ENCODE measurements around the gene NFX1. TPM values are rescaled to one million over a fixed set of nuclear protein-coding genes. Genes with fewer than 3 reads are reported as not detected.
"Not testable (repeated sequence)": the region's sequence is repeated elsewhere in the genome, so short reads cannot be mapped to it uniquely, and the experiment has no call there.

Gene NFX1
- total RNA-seq, 1 donor from 2014 or later, result 8.6 TPM

DNA sequence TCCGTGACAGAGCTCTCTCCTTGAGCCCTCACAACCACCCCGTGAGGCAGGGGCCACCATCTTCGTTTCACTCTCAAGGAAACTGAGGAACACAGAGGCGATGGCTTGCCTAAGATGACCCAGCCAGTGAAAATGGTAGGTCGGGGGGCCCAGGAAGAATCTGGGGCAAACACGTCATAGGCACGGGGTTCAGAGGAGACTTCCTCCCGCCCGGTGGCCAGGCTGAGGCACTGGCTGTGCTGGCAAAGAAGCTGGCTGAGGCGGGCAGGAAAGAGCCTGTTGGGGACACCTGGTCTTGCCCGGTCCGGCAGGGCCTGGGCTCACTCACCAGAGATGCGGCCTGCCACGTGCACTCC is 96.3 kb downstream of the NFX1 start:
- DNase-seq (ENCODE audit: low read depth in 2 of 2), result not testable (repeated sequence)

DNA sequence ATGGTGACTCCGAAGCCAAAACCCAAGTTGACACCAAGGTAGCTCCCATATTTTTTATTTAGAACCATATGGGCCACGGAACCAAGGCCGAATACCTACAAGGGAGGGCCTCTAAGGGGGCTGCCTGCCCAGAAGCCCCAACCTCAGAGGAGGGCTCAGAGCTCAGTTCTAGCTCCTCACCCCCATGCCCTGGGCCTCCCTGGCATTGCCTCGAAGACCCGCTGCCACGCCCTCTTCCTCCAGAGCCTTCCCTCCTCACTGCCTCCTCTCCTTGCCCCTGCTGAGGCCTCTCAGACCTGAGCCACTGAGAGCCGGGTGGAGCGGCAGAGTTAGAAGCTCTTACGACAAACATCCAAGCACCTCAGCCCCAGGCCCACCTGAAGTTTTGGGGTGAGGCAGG is 96.7 kb downstream of the NFX1 start:
- DNase-seq (ENCODE audit: low read depth in 2 of 2), result not testable (repeated sequence)

DNA sequence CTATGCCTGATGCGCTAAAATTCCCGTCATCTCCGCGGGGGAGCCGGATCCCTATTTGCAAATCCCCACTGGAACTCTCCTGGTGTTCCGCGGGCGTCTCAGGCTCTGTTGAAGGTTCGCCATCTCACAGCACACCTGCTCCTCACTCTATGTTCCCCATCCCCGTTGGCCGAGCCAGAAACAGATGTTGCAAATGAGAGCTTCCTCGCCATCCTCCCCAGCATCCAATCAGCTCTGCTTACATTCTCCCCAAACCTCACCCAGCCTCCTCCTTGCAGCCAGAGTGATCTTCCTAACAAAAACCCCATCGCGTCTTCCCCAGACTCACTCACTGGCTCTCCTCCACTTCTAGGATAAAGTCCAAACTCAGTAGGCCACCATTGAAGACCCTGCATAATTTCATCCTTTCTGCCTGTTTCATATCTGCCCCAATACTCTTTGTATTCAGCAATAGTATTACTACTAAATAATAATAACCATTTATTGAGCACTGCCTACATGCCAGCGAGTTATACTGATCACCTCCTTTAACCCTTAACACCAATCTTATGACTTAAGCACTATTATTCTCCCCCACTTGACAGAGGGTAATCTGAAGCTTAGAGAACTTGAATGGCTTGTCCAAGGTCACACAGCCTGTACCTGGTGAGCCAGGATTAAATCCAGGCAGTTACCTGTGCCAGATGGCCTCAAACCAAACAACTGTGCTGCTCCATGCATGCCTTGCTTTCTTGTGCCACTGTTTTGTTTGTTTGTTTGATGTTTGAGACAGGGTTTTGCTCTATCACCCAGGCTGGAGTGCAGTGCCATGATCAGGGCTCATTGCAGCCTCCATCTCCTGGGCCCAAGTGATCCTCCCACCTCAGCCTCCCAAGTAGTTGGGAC is 98.0 kb downstream of the NFX1 start:
- DNase-seq (ENCODE audit: low read depth in 2 of 2), result no peak

DNA sequence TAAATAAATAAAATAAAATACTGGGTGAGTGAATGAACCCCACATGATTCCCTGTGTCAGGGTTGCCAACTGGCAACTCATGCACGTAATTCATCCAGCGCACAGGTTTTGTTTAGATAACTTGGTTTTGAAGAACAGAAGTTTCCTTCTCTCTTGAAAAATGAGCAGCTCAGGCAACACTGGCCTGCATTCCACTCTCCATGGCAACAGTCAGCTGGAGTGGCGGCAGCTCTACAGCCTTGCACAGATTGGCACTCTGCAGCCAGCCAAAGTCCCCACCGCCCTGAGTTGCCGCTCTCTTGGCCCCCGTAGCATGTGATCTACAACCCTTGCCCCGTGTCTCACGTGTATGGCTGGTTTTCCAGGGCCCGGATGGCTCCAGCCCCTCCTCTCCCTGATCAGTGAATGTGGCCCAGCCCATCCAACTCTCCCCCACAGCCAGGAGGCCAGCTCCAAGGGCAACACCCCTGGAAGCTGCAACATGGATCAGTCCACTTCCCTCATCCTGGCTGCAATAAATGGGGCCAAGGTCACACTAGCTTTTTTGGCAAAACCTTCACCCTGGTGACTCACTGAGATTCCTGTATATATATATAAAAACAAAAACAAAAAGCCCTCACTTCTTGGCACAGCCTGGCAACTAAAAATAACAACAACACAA is 100.9 kb downstream of the NFX1 start:
- DNase-seq (ENCODE audit: low read depth in 2 of 2), result peak; percentile 98

DNA sequence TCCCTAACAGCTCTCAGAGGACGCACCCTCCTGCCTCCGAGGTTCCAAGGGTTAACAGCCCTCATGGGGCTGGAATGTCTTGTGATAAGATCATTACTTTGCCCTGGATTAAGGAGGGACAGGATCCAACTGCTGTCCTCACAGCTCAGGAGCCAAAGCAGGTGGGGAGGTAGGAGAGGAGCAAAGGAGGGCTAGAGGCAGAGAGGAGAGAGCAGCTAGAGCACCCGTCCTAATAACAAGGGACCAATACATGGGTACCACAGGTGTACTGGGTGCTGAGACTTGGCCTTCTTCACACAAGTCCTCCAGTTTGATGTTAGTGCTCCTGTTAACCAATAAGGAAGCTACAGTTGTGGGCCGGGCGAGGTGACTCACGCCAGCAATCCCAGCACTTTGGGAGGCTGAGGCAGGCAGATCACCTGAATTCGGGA is 102.3 kb downstream of the NFX1 start:
- not testable (repeated sequence) for DNase-seq (ENCODE audit: low read depth in 2 of 2)

DNA sequence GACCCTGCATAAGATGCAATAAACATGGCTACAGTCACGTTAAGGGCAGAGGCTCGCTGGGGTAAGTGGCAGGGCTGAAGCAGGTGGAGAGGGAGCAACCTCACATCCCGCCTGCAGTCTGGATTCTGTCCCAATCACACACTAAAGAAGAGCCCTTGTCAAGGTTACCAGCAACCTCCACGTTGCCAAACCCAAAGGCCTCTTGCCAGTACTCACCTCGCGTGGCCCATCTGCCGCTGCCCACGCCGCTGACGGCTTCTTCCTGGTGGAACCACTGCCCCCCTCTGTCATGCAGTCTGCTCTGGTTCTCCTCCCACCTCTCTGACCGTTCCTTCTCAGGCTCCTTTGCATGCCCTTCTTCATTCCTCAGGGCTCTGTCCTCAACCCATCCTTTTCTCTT is 103.3 kb downstream of the NFX1 start:
- DNase-seq (ENCODE audit: low read depth in 2 of 2), result no peak

DNA sequence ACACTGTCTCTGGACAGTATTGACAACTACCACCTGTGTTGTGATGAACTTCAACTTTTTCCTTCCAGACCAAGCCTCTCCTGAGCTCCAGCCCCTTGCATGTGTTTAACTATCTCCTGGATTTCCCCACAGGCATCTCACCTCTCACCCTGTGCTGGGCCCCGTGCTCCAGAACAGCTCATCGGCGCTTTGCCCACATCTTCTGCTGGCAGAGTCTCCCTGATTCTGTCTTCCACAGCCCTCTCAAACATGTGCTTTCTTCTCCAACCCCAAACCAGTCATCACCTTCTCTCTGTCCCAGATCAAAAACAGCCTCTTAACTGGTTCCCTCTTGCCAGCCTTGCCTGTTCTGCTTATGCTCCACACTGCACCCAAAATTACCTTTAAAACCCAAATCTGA is 103.7 kb downstream of the NFX1 start:
- DNase-seq (ENCODE audit: low read depth in 2 of 2), result not testable (repeated sequence)

DNA sequence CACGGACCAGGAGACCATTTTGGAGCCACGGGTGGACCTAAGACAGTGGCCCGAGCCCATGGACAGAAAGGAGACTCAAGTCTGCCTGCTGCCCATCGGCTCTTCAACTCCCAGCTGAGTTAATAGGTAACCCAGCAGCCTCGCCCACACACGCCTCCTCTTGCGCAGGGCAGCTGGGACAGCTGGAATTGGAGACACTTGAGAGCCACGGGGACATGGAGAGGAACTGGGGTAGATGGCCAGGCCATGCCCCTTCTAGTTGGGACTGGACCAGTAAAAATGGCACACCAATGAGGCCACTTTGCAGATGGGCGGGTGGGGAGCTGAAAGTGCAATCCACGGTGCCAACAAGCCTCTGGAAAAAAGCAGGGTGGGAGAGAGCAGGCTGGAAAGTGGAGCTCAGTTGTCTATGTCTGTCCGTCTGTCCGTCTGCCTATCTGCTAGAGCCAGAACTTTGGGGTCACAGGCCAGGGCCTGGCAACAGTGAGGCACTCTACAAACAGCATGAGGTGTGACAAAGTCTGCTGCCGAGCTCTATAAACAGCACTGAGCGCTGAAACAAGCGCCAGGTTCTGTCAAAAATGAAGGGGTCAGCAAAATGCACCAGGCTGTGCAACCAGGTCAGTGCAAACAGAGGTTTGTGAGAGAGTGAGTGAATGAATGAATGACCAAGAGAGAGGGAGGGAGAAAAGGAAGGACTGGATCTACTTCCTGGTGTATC is 105.0 kb downstream of the NFX1 start:
- not testable (repeated sequence) for DNase-seq (ENCODE audit: low read depth in 2 of 2)

DNA sequence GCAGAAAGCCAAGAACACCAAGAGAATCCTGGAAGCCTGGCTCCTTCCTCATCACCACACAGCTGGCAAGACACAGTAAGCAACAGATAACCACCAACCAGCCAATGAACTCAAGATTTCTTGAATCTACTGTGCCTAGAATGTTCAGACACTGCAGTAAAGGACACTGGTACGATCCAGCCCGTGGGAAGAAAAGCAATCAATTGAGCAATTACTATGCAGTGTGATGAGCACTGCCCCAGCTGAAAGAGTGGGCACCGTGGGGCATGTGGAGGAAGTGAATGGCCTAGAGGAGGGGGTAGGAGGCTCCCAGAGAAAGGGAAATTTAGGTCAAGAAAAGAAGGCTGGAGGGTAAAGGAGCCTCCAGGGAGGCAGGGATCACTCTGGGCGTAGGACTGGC is 107.5 kb downstream of the NFX1 start:
- DNase-seq (ENCODE audit: low read depth in 2 of 2), result not testable (repeated sequence)

DNA sequence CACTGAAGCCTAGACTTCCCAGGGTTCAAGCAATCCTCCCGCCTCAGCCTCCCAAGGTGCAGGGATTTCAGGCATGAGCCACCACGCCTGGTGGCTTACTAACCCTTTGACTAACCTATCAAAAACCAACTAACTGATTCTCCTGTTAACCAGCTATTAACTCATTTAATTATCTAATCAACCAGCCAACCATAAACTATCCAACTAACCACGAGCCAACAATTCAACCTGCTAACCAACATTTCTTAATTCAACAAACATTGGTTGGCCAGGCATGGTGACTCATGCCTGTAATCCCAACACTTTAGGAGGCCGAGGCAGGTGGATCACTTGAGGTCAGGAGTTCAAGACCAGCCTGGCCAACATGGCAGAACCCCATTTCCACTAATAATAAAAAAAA is 108.7 kb downstream of the NFX1 start:
- not testable (repeated sequence) for DNase-seq (ENCODE audit: low read depth in 2 of 2)

DNA sequence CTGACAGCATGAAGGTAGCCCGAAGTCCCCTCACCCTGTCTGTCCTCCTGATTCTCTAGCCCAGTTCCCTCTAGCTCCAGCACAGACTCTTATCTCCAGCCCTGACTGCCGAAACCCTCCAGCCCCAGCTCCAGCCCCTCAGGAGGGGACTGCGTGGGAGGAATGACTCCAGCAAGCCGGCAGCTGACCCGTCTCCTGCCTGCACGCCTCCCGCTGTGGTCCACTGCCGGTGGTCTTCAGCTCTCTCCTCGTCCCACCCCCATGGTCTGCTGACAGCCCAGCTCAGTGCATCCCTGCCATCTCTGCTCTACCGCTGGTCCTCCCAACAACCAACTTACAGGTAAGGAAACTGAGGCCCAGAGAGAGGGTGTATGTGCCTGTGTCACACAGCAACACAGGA is 111.5 kb downstream of the NFX1 start:
- DNase-seq (ENCODE audit: low read depth in 2 of 2), result not testable (repeated sequence)

DNA sequence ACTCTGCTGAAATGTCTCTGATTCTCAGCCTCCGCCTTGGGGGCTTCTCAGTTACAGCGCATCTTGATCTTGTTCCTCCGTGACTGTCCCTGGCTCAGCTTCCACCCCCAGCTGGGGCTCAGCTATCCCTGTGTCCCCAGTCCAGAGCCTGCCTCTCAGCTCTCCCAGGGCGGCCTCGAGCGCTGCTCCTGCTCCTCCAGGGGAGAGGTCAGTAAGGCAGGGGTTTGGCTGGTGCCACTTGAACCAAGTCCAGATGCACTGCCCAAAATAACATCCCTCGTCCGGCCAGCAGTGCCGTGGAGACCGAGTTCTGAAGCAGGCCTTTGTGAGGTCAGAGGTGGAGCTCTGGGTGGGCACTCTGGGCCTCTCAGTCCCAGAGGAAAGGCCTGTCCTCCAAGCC is 112.1 kb downstream of the NFX1 start, which contains the start of gene AQP7:
TSS of gene AQP7 (minus strand) at position 198 of the 400 bp plus-strand sequence. CDS start 1,306 bp downstream, outside the sequence.
- not testable (repeated sequence) for DNase-seq (ENCODE audit: low read depth in 2 of 2)

DNA sequence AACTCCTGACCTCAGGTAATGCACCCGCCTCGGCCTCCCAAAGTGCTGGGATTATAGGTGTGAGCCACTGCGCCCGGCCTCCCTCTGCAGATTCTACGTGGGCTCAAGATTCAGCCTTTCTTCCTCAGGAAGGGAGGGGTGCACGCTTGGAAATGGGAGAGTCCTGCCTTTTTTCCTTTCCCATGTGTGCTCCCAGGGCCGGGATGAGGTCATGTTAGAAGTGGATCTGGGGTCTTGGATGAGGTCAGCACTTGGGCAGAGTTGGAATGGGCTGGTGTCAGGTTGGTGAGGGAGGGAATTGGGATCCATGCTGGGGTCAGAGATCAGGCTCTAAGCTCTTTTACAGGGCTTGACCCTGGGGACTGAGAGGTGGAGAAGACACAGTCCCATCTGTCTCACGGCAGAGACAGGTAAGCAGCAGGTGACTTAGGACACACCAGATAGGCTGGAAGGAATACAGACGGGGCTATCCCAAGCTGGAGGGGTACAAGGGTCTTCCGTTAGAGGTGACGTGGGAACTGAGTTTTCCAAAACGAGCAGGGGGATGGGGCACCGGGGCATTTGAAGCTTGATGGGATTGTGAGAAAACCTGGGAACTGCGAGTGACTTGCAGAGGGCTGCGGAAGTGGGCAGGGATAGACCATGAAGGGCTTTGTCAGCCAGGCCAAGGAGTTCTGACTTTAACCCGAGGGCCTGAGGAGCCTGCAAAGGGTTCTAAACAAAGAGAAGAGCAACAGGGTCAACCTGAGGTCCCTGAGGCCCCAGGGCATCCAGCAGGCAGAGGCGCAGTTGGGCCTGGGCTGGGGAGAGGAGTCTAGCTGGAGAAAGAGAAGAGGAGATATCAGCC is 113.8 kb downstream of the NFX1 start:
- no peak for DNase-seq (ENCODE audit: low read depth in 2 of 2)

DNA sequence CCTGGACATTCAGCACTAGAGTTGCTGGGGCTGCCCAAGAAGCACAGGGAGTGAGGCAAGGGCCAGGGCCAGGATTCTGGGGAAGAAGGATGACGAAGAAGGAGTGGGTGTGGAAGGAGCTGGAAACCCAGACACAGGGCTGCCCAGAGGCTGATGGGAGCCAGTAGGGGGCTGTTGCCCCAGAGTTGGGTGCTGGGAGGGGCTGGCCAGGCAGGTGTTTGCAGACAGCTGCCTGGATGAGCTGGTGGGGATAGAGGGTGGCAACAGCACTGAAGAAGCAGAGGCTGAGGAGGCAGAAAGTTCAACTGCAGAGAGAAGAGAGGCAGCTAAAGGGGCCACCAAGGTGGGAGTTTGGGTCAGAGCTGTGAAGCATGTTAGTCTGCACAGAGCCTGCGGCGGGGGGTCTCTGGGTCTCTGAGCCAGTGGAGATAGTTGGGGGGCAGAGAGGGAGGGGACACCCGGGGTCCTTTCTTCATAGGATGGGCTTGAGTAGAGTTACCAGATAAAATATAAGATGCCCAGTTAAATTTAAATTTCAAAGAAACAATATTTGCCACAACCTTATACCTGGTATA is 114.6 kb downstream of the NFX1 start:
- no peak for DNase-seq (ENCODE audit: low read depth in 2 of 2)

DNA sequence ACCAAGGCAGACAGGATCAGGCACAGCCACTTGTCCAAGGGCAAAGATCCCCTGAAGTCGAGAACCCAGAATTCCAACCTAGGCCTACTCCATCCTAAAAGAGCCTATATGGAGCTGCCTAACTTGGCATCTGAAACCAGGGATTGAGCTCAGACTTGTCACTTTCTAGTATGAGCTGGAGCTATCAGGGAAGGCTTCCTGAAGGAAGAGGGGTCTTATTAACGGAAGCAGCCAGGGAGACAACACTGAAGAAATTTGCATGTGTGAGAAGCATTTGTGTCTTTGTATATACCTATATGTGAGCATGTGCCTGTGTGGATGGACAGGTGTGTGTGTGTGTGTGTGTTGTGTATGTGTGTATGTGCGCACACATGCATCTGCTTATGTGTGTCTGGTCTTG is 116.7 kb downstream of the NFX1 start:
- no peak for DNase-seq (ENCODE audit: low read depth in 2 of 2)

DNA sequence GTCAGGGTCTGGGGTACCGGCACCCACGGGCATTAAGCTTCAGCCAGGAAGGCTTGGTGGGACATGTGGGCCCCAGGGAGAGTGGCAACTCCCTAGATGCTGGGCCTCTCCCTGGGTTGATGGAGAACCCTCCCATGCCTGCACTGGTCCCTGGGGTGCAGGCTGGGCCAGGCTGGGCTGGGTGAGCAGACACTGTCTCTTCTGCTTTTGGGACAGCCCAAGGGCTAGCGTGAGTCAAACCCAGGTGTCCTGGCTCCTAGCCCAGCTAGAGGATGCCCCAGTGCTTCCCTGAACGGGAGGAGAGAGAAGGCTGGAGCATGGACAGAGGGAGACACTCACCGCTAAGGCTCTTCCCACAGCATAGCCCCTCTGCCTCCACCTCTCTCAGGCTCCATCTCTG is 117.8 kb downstream of the NFX1 start:
- no peak for DNase-seq (ENCODE audit: low read depth in 2 of 2)

DNA sequence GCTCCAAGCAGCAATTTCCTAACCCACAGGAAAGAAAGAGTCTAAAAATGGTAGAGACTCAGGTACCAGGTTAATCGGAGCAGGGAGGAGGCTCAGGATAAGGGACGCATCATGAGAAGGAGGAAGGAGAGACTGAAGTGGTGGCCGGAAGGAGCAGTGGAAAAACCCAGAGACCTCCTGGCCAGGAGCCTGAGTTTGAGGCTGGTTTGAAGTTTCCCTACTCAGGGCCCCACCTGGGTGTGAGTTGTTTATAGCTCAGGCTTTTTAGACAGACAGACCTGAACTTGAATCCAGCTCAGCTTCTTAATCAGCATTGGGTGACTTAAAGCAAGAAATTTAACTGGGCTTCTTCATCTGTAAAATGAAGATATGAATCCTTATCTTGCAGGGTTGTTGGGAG is 124.0 kb downstream of the NFX1 start:
- no peak for DNase-seq (ENCODE audit: low read depth in 2 of 2)

DNA sequence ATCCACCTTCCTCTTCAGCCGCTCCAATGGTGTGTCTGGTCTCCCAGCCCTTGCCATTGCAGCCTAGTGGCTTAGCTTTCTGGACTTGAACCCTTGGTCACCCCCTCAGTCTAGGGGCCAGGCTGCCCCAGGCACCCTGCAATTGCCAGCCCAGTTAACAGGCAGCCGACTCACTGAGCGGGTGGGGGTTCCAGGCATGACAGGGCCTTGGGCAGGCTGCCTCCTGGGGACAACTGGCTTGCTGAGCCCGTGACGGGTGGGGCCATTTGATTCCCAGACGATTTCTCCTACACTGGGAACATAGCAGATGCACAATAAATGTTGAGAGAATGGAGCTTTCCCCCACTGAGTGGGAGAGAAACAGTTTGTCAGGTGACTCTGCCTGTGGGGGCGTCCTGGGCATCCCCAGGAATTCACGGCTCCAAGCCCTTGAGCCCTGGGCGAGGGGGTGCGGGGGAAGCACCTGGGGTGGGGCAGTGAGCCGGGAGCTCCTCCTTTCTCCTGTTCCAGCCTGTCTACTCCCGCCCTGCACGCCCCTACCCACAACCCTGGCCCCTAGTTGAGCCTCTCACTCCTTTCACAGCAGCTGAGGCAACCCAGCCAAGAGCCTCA is 124.7 kb downstream of the NFX1 start:
- DNase-seq (ENCODE audit: low read depth in 2 of 2), result no peak

DNA sequence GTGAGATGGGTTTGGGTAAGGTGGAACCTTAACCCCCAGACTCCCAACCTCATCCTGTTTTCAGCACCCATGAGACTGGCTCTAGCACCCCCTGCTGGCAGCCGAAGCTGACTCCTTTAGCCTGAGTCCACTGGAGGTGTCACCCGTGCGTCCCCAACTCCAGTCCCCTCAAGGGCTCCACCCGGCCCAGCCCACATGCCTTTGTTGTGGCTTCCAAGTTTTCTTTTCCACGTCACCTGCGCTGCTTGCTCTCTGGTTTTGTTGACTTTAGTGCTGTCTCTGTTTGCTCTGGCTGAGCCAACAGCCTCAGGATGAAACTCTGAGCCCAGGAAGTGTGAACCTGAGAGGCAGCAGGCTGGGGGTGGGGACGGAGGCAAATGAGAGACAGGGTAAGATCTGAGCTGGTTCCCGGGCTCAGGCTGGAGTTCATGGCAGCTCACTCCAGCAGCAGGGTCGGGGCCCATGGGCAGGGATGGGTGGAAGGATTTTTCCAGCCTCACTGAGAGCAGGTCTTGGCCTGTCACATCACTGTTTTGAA is 125.3 kb downstream of the NFX1 start:
- peak; percentile 14 to 59 for DNase-seq (ENCODE audit: low read depth in 2 of 2)

DNA sequence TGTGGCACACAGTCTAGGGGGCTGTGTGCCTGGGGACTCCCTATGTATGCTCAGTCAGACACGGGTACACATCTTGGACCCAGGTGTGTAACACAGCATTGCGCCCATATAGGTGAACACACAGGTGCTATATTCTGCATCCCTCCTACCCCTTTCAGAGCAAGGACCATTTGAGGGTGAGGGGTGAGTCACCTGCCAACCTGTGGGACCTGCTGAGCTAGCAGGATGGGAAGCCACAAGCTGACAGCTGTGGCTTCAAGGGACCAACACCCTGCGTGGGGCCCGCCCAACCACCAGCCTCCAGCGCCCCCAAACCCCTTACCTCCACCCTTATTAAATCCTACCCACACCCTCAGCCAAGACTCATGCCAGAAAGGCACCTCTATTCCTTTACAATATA is 126.7 kb downstream of the NFX1 start:
- no peak for DNase-seq (ENCODE audit: low read depth in 2 of 2)

Data from dermis microvascular lymphatic vessel endothelial cell (primary cell).